SK-N-SH treated with all-trans-retinoic acid at 6 μM for 48 hours (cell line): Measurements from ENCODE around the gene SHISA2.

Experiments
- ATAC-seq: fragments of 200-7000 bp; cut with Tn5 transposase; 3 replicates; pipeline ENCODE4 v1.9.1; 2020; ENCODE audit warnings: mild to moderate bottlenecking, moderate library complexity
- BACH2 ChIP-seq: fragments of 250-450 bp; sonication (Bioruptor Pico); IDR thresholded peaks from 2 replicates; pipeline ENCODE4 v1.9.0; 2021; ENCODE audit warnings: mild to moderate bottlenecking, borderline replicate concordance
- CREB5 ChIP-seq: fragments of 250-450 bp; sonication (Bioruptor Pico); IDR thresholded peaks from 2 replicates; pipeline ENCODE4 v1.5.1; 2020; ENCODE audit warnings: low read depth, mild to moderate bottlenecking, moderate library complexity
- CSDC2 ChIP-seq: fragments of 250-450 bp; sonication (Bioruptor Pico); IDR thresholded peaks from 2 replicates; pipeline ENCODE4 v1.5.0; 2020; ENCODE audit warnings: mild to moderate bottlenecking, moderate library complexity
- CSRNP3 ChIP-seq: fragments of 250-450 bp; sonication (Bioruptor Pico); IDR thresholded peaks from 2 replicates; pipeline ENCODE4 v1.5.1; 2021; ENCODE audit warnings: mild to moderate bottlenecking, moderate library complexity
- ESRRG ChIP-seq: fragments of 250-450 bp; sonication (Bioruptor Pico); IDR thresholded peaks from 2 replicates; pipeline ENCODE4 v1.6.1; 2021; ENCODE audit warnings: mild to moderate bottlenecking
- GLIS3 ChIP-seq: fragments of 250-450 bp; sonication (Bioruptor Pico); IDR thresholded peaks from 2 replicates; pipeline ENCODE4 v1.5.0; 2020; ENCODE audit warnings: mild to moderate bottlenecking, moderate library complexity
- POU6F1 ChIP-seq: fragments of 250-450 bp; sonication (Bioruptor Pico); IDR thresholded peaks from 2 replicates; pipeline ENCODE4 v1.8.0; 2021; ENCODE audit warnings: low read depth, mild to moderate bottlenecking, moderate library complexity, borderline replicate concordance
- PPARA ChIP-seq: fragments of 250-450 bp; sonication (Bioruptor Pico); IDR thresholded peaks from 2 replicates; pipeline ENCODE4 v1.5.0; 2020; ENCODE audit warnings: mild to moderate bottlenecking, borderline replicate concordance
- RARB ChIP-seq: fragments of 250-450 bp; sonication (Bioruptor Pico); IDR thresholded peaks from 2 replicates; pipeline ENCODE4 v1.8.0; 2021; ENCODE audit warnings: mild to moderate bottlenecking, moderate library complexity
- SNAI2 ChIP-seq: fragments of 250-450 bp; sonication (Bioruptor Pico); IDR thresholded peaks from 2 replicates; pipeline ENCODE4 v1.5.0; 2020; ENCODE audit warnings: mild to moderate bottlenecking, moderate library complexity
- TOX ChIP-seq: fragments of 250-450 bp; sonication (Bioruptor Pico); IDR thresholded peaks from 2 replicates; pipeline ENCODE4 v1.8.0; 2021; ENCODE audit warnings: mild to moderate bottlenecking, moderate library complexity, borderline replicate concordance
- ZFP30 ChIP-seq: fragments of 450-650 bp; formaldehyde crosslinking; IDR thresholded peaks from 2 replicates; pipeline ENCODE4 v1.5.0; 2022; ENCODE audit warnings: mild to moderate bottlenecking, moderate library complexity
- ZNF565 ChIP-seq: fragments of 450-650 bp; formaldehyde crosslinking; conservative IDR thresholded peaks from 2 replicates; pipeline ENCODE4 v1.5.0; 2020; ENCODE audit warnings: low read depth, mild to moderate bottlenecking, moderate library complexity
- TF ChIP-seq, protein P1 (sequence below): fragments of 250-450 bp; sonication (Bioruptor Pico); IDR thresholded peaks from 2 replicates; pipeline ENCODE4 v1.8.0; 2020; ENCODE audit warnings: mild to moderate bottlenecking, moderate library complexity, borderline replicate concordance
- TF ChIP-seq, protein P2 (sequence below): fragments of 250-450 bp; sonication (Bioruptor Pico); IDR thresholded peaks from 2 replicates; pipeline ENCODE4 v1.5.0; 2020; ENCODE audit warnings: mild to moderate bottlenecking, moderate library complexity

Gene SHISA2

DNA sequence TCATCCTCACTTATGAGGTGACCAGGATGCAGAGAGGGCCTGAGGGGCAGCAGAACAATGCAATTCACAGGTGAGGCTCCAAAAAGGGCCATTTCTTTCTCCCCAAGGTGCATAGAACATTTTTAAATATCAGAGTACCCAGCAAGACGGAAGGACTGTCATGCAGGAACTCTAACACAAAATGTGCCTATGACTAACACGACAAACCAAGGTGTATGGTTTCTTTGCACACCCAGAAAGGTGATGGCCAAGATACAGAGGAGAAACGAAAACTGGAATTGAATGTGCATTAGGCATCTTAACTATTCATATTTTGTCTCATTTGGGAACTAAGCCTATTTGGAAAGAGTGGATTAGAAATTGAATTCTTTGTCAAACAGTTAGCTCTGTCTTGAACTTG lies 29.9 kb downstream of the SHISA2 start:
- no peak for ATAC-seq
- TF ChIP-seq ESRRG (CRISPR knock-in tag) (no peak), ZNF565 (CRISPR knock-in tag) (no peak)

DNA sequence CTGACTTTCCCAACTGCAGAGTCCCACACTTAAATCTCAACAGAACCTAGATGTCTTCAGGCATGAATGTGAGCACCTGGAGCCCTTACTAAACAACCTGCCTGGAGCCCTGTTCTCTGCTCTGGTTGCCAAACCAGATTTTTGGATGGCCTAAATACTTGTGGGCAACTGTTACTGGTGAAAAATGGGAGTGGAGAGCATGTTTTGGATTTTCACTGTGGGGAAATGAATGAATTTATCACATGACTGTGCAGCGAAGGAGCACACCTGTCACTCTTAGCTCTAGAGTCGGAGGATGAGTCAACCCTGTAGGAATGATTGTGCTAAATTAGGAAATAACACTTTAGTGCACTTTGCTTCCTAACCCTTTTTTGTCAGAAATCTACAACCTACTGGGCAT lies 30.3 kb downstream of the SHISA2 start:
- TF ChIP-seq GLIS3 (CRISPR knock-in tag): no peak
- TF ChIP-seq, protein P1, sequence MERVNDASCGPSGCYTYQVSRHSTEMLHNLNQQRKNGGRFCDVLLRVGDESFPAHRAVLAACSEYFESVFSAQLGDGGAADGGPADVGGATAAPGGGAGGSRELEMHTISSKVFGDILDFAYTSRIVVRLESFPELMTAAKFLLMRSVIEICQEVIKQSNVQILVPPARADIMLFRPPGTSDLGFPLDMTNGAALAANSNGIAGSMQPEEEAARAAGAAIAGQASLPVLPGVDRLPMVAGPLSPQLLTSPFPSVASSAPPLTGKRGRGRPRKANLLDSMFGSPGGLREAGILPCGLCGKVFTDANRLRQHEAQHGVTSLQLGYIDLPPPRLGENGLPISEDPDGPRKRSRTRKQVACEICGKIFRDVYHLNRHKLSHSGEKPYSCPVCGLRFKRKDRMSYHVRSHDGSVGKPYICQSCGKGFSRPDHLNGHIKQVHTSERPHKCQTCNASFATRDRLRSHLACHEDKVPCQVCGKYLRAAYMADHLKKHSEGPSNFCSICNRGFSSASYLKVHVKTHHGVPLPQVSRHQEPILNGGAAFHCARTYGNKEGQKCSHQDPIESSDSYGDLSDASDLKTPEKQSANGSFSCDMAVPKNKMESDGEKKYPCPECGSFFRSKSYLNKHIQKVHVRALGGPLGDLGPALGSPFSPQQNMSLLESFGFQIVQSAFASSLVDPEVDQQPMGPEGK: no peak
- no peak for TF ChIP-seq ESRRG (CRISPR knock-in tag)
- TF ChIP-seq POU6F1: no peak
- no peak for TF ChIP-seq BACH2
- no peak for TF ChIP-seq CSDC2
- TF ChIP-seq RARB (CRISPR knock-in tag): no peak
- TF ChIP-seq, all 23 proteins: peak for 0

GRCh38 chr13:26020891-26021290 lies 30.9 kb downstream of the SHISA2 start:
- TF ChIP-seq SNAI2 (CRISPR knock-in tag): no peak
- no peak for TF ChIP-seq RARB (CRISPR knock-in tag)
- no peak for TF ChIP-seq ESRRG (CRISPR knock-in tag)
- no peak for TF ChIP-seq BACH2
- TF ChIP-seq, protein P1: no peak
- TF ChIP-seq CREB5 (CRISPR knock-in tag): no peak
- TF ChIP-seq, protein P2, sequence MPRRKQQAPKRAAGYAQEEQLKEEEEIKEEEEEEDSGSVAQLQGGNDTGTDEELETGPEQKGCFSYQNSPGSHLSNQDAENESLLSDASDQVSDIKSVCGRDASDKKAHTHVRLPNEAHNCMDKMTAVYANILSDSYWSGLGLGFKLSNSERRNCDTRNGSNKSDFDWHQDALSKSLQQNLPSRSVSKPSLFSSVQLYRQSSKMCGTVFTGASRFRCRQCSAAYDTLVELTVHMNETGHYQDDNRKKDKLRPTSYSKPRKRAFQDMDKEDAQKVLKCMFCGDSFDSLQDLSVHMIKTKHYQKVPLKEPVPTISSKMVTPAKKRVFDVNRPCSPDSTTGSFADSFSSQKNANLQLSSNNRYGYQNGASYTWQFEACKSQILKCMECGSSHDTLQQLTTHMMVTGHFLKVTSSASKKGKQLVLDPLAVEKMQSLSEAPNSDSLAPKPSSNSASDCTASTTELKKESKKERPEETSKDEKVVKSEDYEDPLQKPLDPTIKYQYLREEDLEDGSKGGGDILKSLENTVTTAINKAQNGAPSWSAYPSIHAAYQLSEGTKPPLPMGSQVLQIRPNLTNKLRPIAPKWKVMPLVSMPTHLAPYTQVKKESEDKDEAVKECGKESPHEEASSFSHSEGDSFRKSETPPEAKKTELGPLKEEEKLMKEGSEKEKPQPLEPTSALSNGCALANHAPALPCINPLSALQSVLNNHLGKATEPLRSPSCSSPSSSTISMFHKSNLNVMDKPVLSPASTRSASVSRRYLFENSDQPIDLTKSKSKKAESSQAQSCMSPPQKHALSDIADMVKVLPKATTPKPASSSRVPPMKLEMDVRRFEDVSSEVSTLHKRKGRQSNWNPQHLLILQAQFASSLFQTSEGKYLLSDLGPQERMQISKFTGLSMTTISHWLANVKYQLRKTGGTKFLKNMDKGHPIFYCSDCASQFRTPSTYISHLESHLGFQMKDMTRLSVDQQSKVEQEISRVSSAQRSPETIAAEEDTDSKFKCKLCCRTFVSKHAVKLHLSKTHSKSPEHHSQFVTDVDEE: no peak
- TF ChIP-seq PPARA (CRISPR knock-in tag): no peak
- ATAC-seq: no peak

More for the DNA sequence above, 30.3 kb downstream of the SHISA2 start:
- ATAC-seq: no peak

- no peak for ATAC-seq
- TF ChIP-seq ZFP30 (CRISPR knock-in tag) (no peak), TOX (CRISPR knock-in tag) (no peak), CREB5 (CRISPR knock-in tag) (no peak), CSDC2 (no peak), CSRNP3 (no peak)
These were observed 31.6 kb downstream of the SHISA2 start for GRCh38 chr13:26019881-26020870.
